GM12878 (cell line): ENCODE results near the gene DAB2IP. TPM values are rescaled to one million over a fixed set of nuclear protein-coding genes. Genes with fewer than 3 reads are reported as not detected.

Source experiments
- ATAC-seq: fragments of 200-7000 bp; cut with Tn5 transposase; 3 replicates; pipeline ENCODE4 v1.9.1; 2020; ENCODE audit warnings: mild to moderate bottlenecking, moderate library complexity
- BruUV-seq: library from RNA; stranded (reverse); fragments of 400-500 nt; replicated peaks from 2 replicates; lab custom pipeline; 2021; lab: Mats Ljungman, UMichigan
- CTCF ChIA-PET: fragments of 300-600 bp; sonication (Branson Sonifier 250); formaldehyde crosslinking; extraction: SDS; loops from one replicate; lab custom pipeline; 2021; ENCODE audit warnings: inconsistent platforms; lab: Yijun Ruan, JAX
- POLR2A ChIA-PET: fragments of 350-600 bp; formaldehyde crosslinking; extraction: SDS; loops from one replicate; lab custom pipeline; 2021; ENCODE audit warnings: inconsistent platforms; lab: Charles Lee
- RAD21 ChIA-PET: fragments of 300-600 bp; sonication (Branson Sonifier 250); formaldehyde crosslinking; loops from one replicate; lab custom pipeline; 2023; ENCODE audit warnings: antibody characterized with exemption; ENCODE audit not compliant: unreplicated experiment; lab: Charles Lee
- SMC1A ChIA-PET: fragments of 300-600 bp; sonication (Branson Sonifier 250); formaldehyde crosslinking; loops from one replicate; lab custom pipeline; 2023; ENCODE audit not compliant: unreplicated experiment, uncharacterized antibody; lab: Charles Lee
- DNase-seq: peaks from one replicate; pipeline ENCODE4 v3.0.0-alpha.2; 2011; ENCODE audit warnings: low read depth, low spot score
- FAIRE-seq: peaks from 3 replicates; lab custom pipeline; 2011; peaks lifted over from hg19 to GRCh38; lab: Jason Lieb, UNC
- H2AFZ ChIP-seq: 2 replicates; pipeline ENCODE4 v1.6.0; 2011; ENCODE audit warnings: low read depth, low read length, control low read depth; ENCODE audit not compliant: control insufficient read depth
- H3K27ac ChIP-seq: 2 replicates; pipeline ENCODE4 v1.5.1; 2011; ENCODE audit warnings: control low read depth; ENCODE audit not compliant: control insufficient read depth, insufficient read depth
- H3K27me3 ChIP-seq, 2 experiments: replicated peaks in 1 of 2; 2 replicates each; pipeline versions ENCODE4 v1.6.0 to v1.6.1; 2011; ENCODE audit warnings: low read length in 1 of 2; ENCODE audit not compliant: control insufficient read depth in 2 of 2, insufficient read depth in 2 of 2
- H3K36me3 ChIP-seq, 2 experiments: 2 replicates each; pipeline ENCODE4 v1.5.1; 2011; ENCODE audit warnings: low read length in 1 of 2; ENCODE audit not compliant: control insufficient read depth in 2 of 2, insufficient read depth in 2 of 2
- H3K4me1 ChIP-seq: 2 replicates; pipeline ENCODE4 v1.6.1; 2011; ENCODE audit warnings: mild to moderate bottlenecking, low read length, moderate library complexity, mixed read lengths; ENCODE audit not compliant: control insufficient read depth, insufficient read depth
- H3K4me2 ChIP-seq: 2 replicates; pipeline ENCODE4 v1.6.0; 2011; ENCODE audit warnings: control low read depth; ENCODE audit not compliant: control insufficient read depth, insufficient read depth
- H3K4me3 ChIP-seq: fragments of 200-600 bp; sonication (generic); 2 replicates; pipeline ENCODE4 v1.5.1; 2016
- H3K79me2 ChIP-seq: 2 replicates; pipeline ENCODE4 v1.6.0; 2011; ENCODE audit warnings: low read length; ENCODE audit not compliant: control insufficient read depth, insufficient read depth
- H3K9ac ChIP-seq: 2 replicates; pipeline ENCODE4 v1.8.0; 2011; ENCODE audit warnings: low read length, control low read depth, mixed read lengths; ENCODE audit not compliant: control insufficient read depth, insufficient read depth
- H3K9me3 ChIP-seq: replicated peaks from 3 replicates; pipeline ENCODE4 v1.5.1; 2011; ENCODE audit warnings: mild to moderate bottlenecking, low read length; ENCODE audit not compliant: control insufficient read depth, insufficient read depth
- H4K20me1 ChIP-seq: 2 replicates; pipeline ENCODE4 v1.6.0; 2011; ENCODE audit not compliant: control insufficient read depth, insufficient read depth
- BACH1 ChIP-seq: fragments of 450-650 bp; IDR thresholded peaks from 2 replicates; pipeline ENCODE4 v1.6.1; 2017; ENCODE audit warnings: mild to moderate bottlenecking, borderline replicate concordance
- BMI1 ChIP-seq: fragments of 450-650 bp; IDR thresholded peaks from 2 replicates; pipeline ENCODE4 v1.6.1; 2016; ENCODE audit warnings: mild to moderate bottlenecking, moderate library complexity, borderline replicate concordance
- FOXK2 ChIP-seq: fragments of 450-650 bp; IDR thresholded peaks from 2 replicates; pipeline ENCODE4 v1.6.1; 2017; ENCODE audit warnings: mild to moderate bottlenecking, moderate library complexity
- KDM1A ChIP-seq: fragments of 200-600 bp; sonication (generic); IDR thresholded peaks from 2 replicates; pipeline ENCODE4 v1.6.1; 2016; ENCODE audit warnings: borderline replicate concordance
- MTA3 ChIP-seq: IDR thresholded peaks from 2 replicates; pipeline ENCODE4 v1.6.1; 2012; ENCODE audit warnings: low read length, inconsistent platforms, borderline replicate concordance
- NFYA ChIP-seq: IDR thresholded peaks from 2 replicates; pipeline ENCODE4 v1.6.1; 2011; ENCODE audit warnings: low read depth, mild to moderate bottlenecking, low read length, improper control_type of control experiment, borderline replicate concordance
- NFYB ChIP-seq: IDR thresholded peaks from 2 replicates; pipeline ENCODE4 v1.6.1; 2011; ENCODE audit warnings: low read depth, mild to moderate bottlenecking, low read length, improper control_type of control experiment, moderate library complexity; ENCODE audit not compliant: insufficient read depth
- POLR2AphosphoS2 ChIP-seq: IDR thresholded peaks from 2 replicates; pipeline ENCODE4 v1.6.1; 2011; ENCODE audit warnings: low read depth, mild to moderate bottlenecking, low read length, improper control_type of control experiment, moderate library complexity
- POLR2AphosphoS5 ChIP-seq: IDR thresholded peaks from 2 replicates; pipeline ENCODE4 v1.6.1; 2011; ENCODE audit warnings: mild to moderate bottlenecking, low read length, inconsistent platforms
- RAD21 ChIP-seq: IDR thresholded peaks from 2 replicates; pipeline ENCODE4 v1.6.1; 2011; ENCODE audit warnings: mild to moderate bottlenecking, low read depth, low read length, moderate library complexity; ENCODE audit not compliant: insufficient read depth
- SMC3 ChIP-seq: IDR thresholded peaks from 2 replicates; pipeline ENCODE4 v1.6.1; 2011; ENCODE audit warnings: low read length, improper control_type of control experiment, borderline replicate concordance
- TCF3 ChIP-seq: IDR thresholded peaks from 2 replicates; pipeline ENCODE4 v1.6.1; 2012; ENCODE audit warnings: low read depth, mild to moderate bottlenecking, low read length, borderline replicate concordance; ENCODE audit not compliant: insufficient read depth
- ZNF24 ChIP-seq: fragments of 450-650 bp; IDR thresholded peaks from 2 replicates; pipeline ENCODE4 v1.6.1; 2017; ENCODE audit warnings: antibody characterized with exemption, mild to moderate bottlenecking
- WGBS: methylation state at CpG from one replicate; pipeline ENCODE4 v1.1.6; 2016; ENCODE audit warnings: low lambda C conversion rate; ENCODE audit not compliant: insufficient replicate concordance, insufficient coverage; ENCODE audit errors: missing lambda C conversion rate; 5-methylcytosine and 5-hydroxymethylcytosine counted together
- in situ Hi-C: fragments of 300-500 bp; cut with MboI; formaldehyde crosslinking; loops from 9 replicates; pipeline ENCODE4 v1.14.3; 2018; ENCODE audit warnings: mixed read lengths
- intact Hi-C: fragments of 100-400 bp; cut with micrococcal nuclease; formaldehyde crosslinking; loops from one replicate; pipeline ENCODE4 v1.14.2; 2022; ENCODE audit not compliant: unreplicated experiment
- polyA plus RNA-seq, 11 experiments: library from polyadenylated mRNA; depleted of rRNA in 4 of 11; unstranded in 6 of 11; stranded (reverse) in 5 of 11; fragments of >200 nt; fragmentation: Nextera tagmentation in 4 of 11; fragmentation: Illumina TruSeq in 1 of 11; extraction: Ambion mirVana in 4 of 11; extraction: Trizol in 1 of 11; gene quantifications; 1 replicate in 1 of 11; 2 replicates in 10 of 11; pipeline versions ENCODE4 v1.2.1 to v1.2.3, GENCODE V29; 2011 to 2016; ENCODE audit warnings: inconsistent platforms in 2 of 11, missing spikeins in 2 of 11, low read depth in 1 of 11
- total RNA-seq, 4 experiments: library from RNA; depleted of rRNA in 3 of 4; stranded (reverse); fragments of >200 nt in 3 of 4; fragmentation: Illumina TruSeq in 1 of 4; extraction: Trizol in 1 of 4; gene quantifications; 2 replicates each; pipeline versions ENCODE4 v1.2.1 to v1.2.3, GENCODE V29; 2013 to 2021
- TF ChIP-seq, protein P1 (sequence below): fragments of 450-650 bp; IDR thresholded peaks from 2 replicates; pipeline ENCODE4 v1.6.1; 2018; ENCODE audit warnings: borderline replicate concordance, mild to moderate bottlenecking; ENCODE audit not compliant: partially characterized antibody

Gene DAB2IP
- total and polyA plus RNA-seq, 10 of the 15 experiments (the other 5 are each of a cell fraction or from before 2014, with no cell fraction given), result 0.03 to 0.38 (median 0.14) TPM; not detected in 6

GRCh38 chr9:121684381-121685145 lies 33.1 kb downstream of the DAB2IP start (continued):
- TF ChIP-seq POLR2AphosphoS2 (no peak), ZNF24 (no peak), BMI1 (no peak)
- TF ChIP-seq, protein P1, sequence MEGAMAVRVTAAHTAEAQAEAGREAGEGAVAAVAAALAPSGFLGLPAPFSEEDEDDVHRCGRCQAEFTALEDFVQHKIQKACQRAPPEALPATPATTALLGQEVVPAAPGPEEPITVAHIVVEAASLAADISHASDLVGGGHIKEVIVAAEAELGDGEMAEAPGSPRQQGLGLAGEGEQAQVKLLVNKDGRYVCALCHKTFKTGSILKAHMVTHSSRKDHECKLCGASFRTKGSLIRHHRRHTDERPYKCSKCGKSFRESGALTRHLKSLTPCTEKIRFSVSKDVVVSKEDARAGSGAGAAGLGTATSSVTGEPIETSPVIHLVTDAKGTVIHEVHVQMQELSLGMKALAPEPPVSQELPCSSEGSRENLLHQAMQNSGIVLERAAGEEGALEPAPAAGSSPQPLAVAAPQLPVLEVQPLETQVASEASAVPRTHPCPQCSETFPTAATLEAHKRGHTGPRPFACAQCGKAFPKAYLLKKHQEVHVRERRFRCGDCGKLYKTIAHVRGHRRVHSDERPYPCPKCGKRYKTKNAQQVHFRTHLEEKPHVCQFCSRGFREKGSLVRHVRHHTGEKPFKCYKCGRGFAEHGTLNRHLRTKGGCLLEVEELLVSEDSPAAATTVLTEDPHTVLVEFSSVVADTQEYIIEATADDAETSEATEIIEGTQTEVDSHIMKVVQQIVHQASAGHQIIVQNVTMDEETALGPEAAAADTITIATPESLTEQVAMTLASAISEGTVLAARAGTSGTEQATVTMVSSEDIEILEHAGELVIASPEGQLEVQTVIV, result no peak

DNA sequence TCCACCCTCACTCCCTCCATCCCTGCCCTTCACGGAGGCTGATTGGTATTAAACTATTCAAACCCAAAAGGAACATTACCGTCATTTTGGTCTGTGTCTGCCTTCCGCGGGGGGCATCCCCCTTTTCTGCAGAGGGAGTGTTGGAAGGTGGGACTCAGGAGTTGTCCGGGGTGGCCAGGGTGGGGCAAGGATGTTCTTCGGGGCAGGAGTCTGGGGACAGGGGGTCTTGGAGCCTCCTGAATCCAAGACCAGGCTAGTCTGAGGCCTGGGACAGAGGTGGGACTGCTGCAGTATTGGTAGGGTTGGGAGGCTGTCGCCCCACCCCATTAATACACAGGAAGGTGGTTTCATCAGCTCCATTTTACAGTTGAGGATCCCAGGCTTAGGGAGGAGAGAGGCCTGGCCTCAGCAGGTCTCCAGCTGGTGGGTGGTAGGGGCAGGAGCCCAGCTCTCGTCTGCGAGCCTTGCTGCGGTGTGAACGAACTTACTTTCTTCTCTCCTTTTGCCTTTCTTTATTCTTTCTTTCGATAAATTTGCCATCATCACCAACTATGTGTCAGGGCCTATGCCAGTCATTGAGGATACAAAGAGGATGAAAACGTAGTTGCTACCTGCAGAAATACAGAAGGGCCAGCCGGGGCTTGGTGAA lies 33.8 kb downstream of the DAB2IP start:
- BruUV-seq, result no TSS peak
- Histone ChIP-seq H3K27ac (no peak overlapping the region), H3K79me2 (no peaks in the 10 kb centered on the region), H4K20me1 (0 out of 2 replicates have a peak, but pooled peaks cover 4% of the 10 kb centered on the region), H3K27me3 (no peaks in the 10 kb centered on the region; a peak in 1 of 4 replicates), H3K36me3 (no peaks in the 10 kb centered on the region), H3K4me1 (no peaks in the 10 kb centered on the region), H3K4me3 (no peak overlapping the region), H3K9ac (no peak overlapping the region), H3K4me2 (no peak overlapping the region), H2AFZ (no peak overlapping the region), H3K9me3 (no peaks in the 10 kb centered on the region)
- FAIRE-seq (no peak), ATAC-seq (no peak), DNase-seq (no peak)
- POLR2A ChIA-PET, result no interaction called here
- CTCF ChIA-PET, result interaction anchor here (1.0 to 3.1 kb wide), 3 partner anchors 7 to 306 kb away, joined by 3 to 16 read pairs (median 7); no protein-coding TSS in a partner anchor
- TF ChIP-seq NFYB, result no peak
- no peak for TF ChIP-seq BACH1
- TF ChIP-seq SMC3, result no peak
- TF ChIP-seq MTA3, result no peak
- TF ChIP-seq POLR2AphosphoS5, result no peak
- TF ChIP-seq RAD21, result no peak
- TF ChIP-seq, protein P1, result no peak
- TF ChIP-seq NFYA, result no peak
- TF ChIP-seq TCF3, result no peak
- no peak for TF ChIP-seq FOXK2
- no peak for TF ChIP-seq KDM1A
- intact Hi-C loops (no loop called here), in situ Hi-C loops (loop anchor here (5.0 kb wide), 2 partner anchors 138 to 307 kb away; no protein-coding TSS in a partner anchor)
- SMC1A ChIA-PET, result no interaction called here
- WGBS, result 53% methylated on average over 13 of the region's 14 CpGs
- RAD21 ChIA-PET, result no interaction called here
